Endothelial cell of umbilical vein (primary cell): ENCODE measurements around the gene RIT2. TPM values are rescaled to one million over a fixed set of nuclear protein-coding genes. Genes with fewer than 3 reads are reported as not detected.

ENCODE experiments used
- BruUV-seq: library from RNA; stranded (reverse); fragments of 400-500 nt; replicated peaks from 2 replicates; lab custom pipeline; 2021; lab: Mats Ljungman, UMichigan
- CTCF ChIA-PET: fragments of 300-600, 350-600 bp; sonication (Branson Sonifier 250); formaldehyde crosslinking; loops from one replicate; lab custom pipeline; 2021; ENCODE audit warnings: antibody characterized with exemption, inconsistent platforms; lab: Charles Lee
- POLR2A ChIA-PET: fragments of 300-600, 350-600 bp; sonication (Branson Sonifier 250); formaldehyde crosslinking; loops from one replicate; lab custom pipeline; 2021; ENCODE audit warnings: antibody characterized with exemption, inconsistent platforms; lab: Charles Lee
- DNase-seq: peaks from one replicate; pipeline ENCODE4 v3.0.0-alpha.2; 2011; ENCODE audit warnings: low read depth, low spot score
- FAIRE-seq: peaks from 2 replicates; lab custom pipeline; 2011; peaks lifted over from hg19 to GRCh38; lab: Jason Lieb, UNC
- H2AFZ ChIP-seq: 2 replicates; pipeline ENCODE4 v1.6.0; 2012; ENCODE audit warnings: low read depth, low read length, control low read depth, inconsistent platforms
- H3K27ac ChIP-seq: 2 replicates; pipeline ENCODE4 v1.5.1; 2011; ENCODE audit warnings: low read depth, mild to moderate bottlenecking, control low read depth, low read length, moderate library complexity; ENCODE audit not compliant: insufficient read depth
- H3K27me3 ChIP-seq, 2 experiments: 2 replicates each; pipeline versions ENCODE4 v1.6.0 to v1.6.1; 2011; ENCODE audit warnings: low read length in 2 of 2, mixed read lengths in 1 of 2; ENCODE audit not compliant: control insufficient read depth in 2 of 2, insufficient read depth in 2 of 2
- H3K36me3 ChIP-seq, 2 experiments: 2 replicates in 1 of 2; 3 replicates in 1 of 2; pipeline ENCODE4 v1.5.1; 2011; ENCODE audit warnings: low read length in 2 of 2, mild to moderate bottlenecking in 1 of 2, moderate library complexity in 1 of 2; ENCODE audit not compliant: control insufficient read depth in 2 of 2, insufficient read depth in 2 of 2; ENCODE audit errors: extremely low read depth in 1 of 2
- H3K4me1 ChIP-seq: 3 replicates; pipeline ENCODE4 v1.5.1; 2011; ENCODE audit warnings: mild to moderate bottlenecking, low read length; ENCODE audit not compliant: control insufficient read depth, insufficient read depth; ENCODE audit errors: extremely low read depth
- H3K4me2 ChIP-seq: 2 replicates; pipeline ENCODE4 v1.6.1; 2011; ENCODE audit warnings: low read length, control low read depth, mixed read lengths; ENCODE audit not compliant: insufficient read depth
- H3K4me3 ChIP-seq, 3 experiments: fragments of 200-600 bp in 1 of 3; sonication (generic), shearing (Covaris generic) in 1 of 3; replicated peaks in 1 of 3; 2 replicates each; pipeline ENCODE4 v1.5.1; 2011 to 2016; ENCODE audit warnings: control low read depth in 3 of 3, low read length in 3 of 3, mild to moderate bottlenecking in 2 of 3, inconsistent platforms in 1 of 3, low read depth in 1 of 3, moderate library complexity in 1 of 3; ENCODE audit not compliant: insufficient read depth in 1 of 3
- H3K79me2 ChIP-seq: 2 replicates; pipeline ENCODE4 v1.6.0; 2012; ENCODE audit warnings: low read length, inconsistent platforms; ENCODE audit not compliant: control insufficient read depth, insufficient read depth
- H3K9ac ChIP-seq: replicated peaks from 2 replicates; pipeline ENCODE3; 2011; ENCODE audit warnings: low read length, control low read depth; ENCODE audit not compliant: insufficient read depth; ENCODE audit errors: extremely low read depth
- H3K9me1 ChIP-seq: replicated peaks from 3 replicates; pipeline ENCODE4 v1.6.0; 2011; ENCODE audit warnings: mild to moderate bottlenecking, low read length; ENCODE audit not compliant: control insufficient read depth, insufficient read depth; ENCODE audit errors: extremely low read depth
- H3K9me3 ChIP-seq: replicated peaks from 2 replicates; pipeline ENCODE4 v1.5.1; 2012; ENCODE audit warnings: low read length, inconsistent platforms; ENCODE audit not compliant: control insufficient read depth, insufficient read depth
- H4K20me1 ChIP-seq: replicated peaks from 2 replicates; pipeline ENCODE3; 2011; ENCODE audit warnings: mild to moderate bottlenecking, low read length; ENCODE audit not compliant: control insufficient read depth, insufficient read depth; ENCODE audit errors: extremely low read depth
- EZH2 ChIP-seq: IDR thresholded peaks from 2 replicates; pipeline ENCODE4 v1.6.1; 2012; ENCODE audit warnings: borderline replicate concordance, low read depth, mild to moderate bottlenecking, moderate library complexity, low read length, inconsistent platforms; ENCODE audit not compliant: severe bottlenecking
- FOS ChIP-seq: IDR thresholded peaks from 2 replicates; pipeline ENCODE4 v1.6.1; 2011; ENCODE audit warnings: mild to moderate bottlenecking, low read length, moderate library complexity, borderline replicate concordance; ENCODE audit not compliant: insufficient read depth
- GATA2 ChIP-seq: IDR thresholded peaks from 2 replicates; pipeline ENCODE4 v1.7.0; 2011; ENCODE audit warnings: low read depth, mild to moderate bottlenecking, moderate library complexity, mixed read lengths, low read length; ENCODE audit not compliant: insufficient read length, insufficient read depth
- JUN ChIP-seq: IDR thresholded peaks from 2 replicates; pipeline ENCODE4 v1.6.1; 2011; ENCODE audit warnings: borderline replicate concordance, low read depth; ENCODE audit not compliant: insufficient read length, insufficient read depth
- MYC ChIP-seq: IDR thresholded peaks from one replicate; pipeline ENCODE4 v1.6.1; 2011; ENCODE audit warnings: mild to moderate bottlenecking, low read depth, low read length
- POLR2A ChIP-seq: IDR thresholded peaks from 2 replicates; pipeline ENCODE4 v1.6.1; 2012; ENCODE audit warnings: low read depth, mild to moderate bottlenecking, control low read depth, low read length
- POLR2AphosphoS5 ChIP-seq: IDR thresholded peaks from 2 replicates; pipeline ENCODE4 v1.6.1; 2012; ENCODE audit warnings: low read depth, mild to moderate bottlenecking, control low read depth, low read length, moderate library complexity; ENCODE audit not compliant: insufficient read depth
- dilution Hi-C: fragments of 300-500 bp; cut with MboI; formaldehyde crosslinking; loops from one replicate; pipeline ENCODE4 v1.15.0; 2019; ENCODE audit warnings: low sequenced_read_pairs; ENCODE audit not compliant: extremely low pct_ligation_motif_present
- intact Hi-C: fragments of 100-400 bp; cut with micrococcal nuclease; formaldehyde crosslinking; loops from one replicate; pipeline ENCODE4 v1.10.0; 2022
- polyA plus RNA-seq, 4 experiments: library from polyadenylated mRNA; depleted of rRNA in 3 of 4; stranded (reverse) in 3 of 4; unstranded in 1 of 4; fragments of >200 nt; gene quantifications; 2 replicates each; pipeline versions ENCODE4 v1.2.1 to v1.2.3, GENCODE V29; 2011 to 2012; ENCODE audit warnings: missing spikeins in 1 of 4
- total RNA-seq: library from RNA; stranded (reverse); gene quantifications from 2 replicates; pipeline ENCODE4 v1.2.3, GENCODE V29; 2021
- TF ChIP-seq, protein P1 (sequence below): IDR thresholded peaks from 2 replicates; pipeline ENCODE4 v1.6.1; 2011; ENCODE audit not compliant: insufficient read depth, insufficient read length
- TF ChIP-seq, protein P2 (sequence below), 2 donors: IDR thresholded peaks; 1 replicate in 1 of 2; 2 replicates in 1 of 2; pipeline ENCODE4 v1.5.1; 2011; ENCODE audit warnings: low read length in 2 of 2, mild to moderate bottlenecking in 2 of 2, moderate library complexity in 2 of 2, control low read depth in 1 of 2, inconsistent platforms in 1 of 2, low read depth in 1 of 2; ENCODE audit not compliant: insufficient read depth in 1 of 2; ENCODE audit errors: extremely low read depth in 1 of 2

Gene RIT2
- total and polyA plus RNA-seq, 2 donors (not counting 3 experiments of a cell fraction or from before 2014, with no cell fraction given) = not detected

DNA sequence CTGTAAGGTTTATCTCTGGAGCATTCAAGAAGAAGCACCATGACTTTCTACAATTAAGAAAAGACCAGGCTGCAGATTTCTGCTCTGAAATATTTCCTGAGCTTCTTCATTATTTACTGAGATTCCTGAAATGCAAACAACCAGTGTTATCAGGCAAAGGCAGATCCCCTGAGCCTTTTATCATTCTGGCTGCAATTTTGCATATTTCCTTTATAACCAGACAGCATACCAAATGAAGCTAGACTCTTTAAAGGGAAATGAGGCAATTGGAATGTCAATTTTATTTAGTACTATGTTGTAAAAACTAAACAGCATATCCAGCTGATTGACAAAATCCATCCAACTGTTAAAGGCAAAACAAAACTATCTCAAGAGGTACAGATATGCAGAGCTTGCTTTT, 372.5 kb downstream of the RIT2 start:
- Histone ChIP-seq H3K4me3 (no peak overlapping the region), H3K27me3 (no peaks in the 10 kb centered on the region), H3K4me1 (no peaks in the 10 kb centered on the region), H3K9me3 (no peaks in the 10 kb centered on the region), H3K4me2 (no peak overlapping the region), H3K9ac (no peak overlapping the region), H3K36me3 (no peaks in the 10 kb centered on the region), H3K27ac (no peak overlapping the region), H3K9me1 (no peaks in the 10 kb centered on the region), H2AFZ (no peak overlapping the region), H3K79me2 (no peaks in the 10 kb centered on the region), H4K20me1 (no peaks in the 10 kb centered on the region)
- TF ChIP-seq, protein P1, sequence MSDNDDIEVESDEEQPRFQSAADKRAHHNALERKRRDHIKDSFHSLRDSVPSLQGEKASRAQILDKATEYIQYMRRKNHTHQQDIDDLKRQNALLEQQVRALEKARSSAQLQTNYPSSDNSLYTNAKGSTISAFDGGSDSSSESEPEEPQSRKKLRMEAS = no peak
- TF ChIP-seq JUN = no peak
- no peak for TF ChIP-seq POLR2A
- TF ChIP-seq, protein P2, sequence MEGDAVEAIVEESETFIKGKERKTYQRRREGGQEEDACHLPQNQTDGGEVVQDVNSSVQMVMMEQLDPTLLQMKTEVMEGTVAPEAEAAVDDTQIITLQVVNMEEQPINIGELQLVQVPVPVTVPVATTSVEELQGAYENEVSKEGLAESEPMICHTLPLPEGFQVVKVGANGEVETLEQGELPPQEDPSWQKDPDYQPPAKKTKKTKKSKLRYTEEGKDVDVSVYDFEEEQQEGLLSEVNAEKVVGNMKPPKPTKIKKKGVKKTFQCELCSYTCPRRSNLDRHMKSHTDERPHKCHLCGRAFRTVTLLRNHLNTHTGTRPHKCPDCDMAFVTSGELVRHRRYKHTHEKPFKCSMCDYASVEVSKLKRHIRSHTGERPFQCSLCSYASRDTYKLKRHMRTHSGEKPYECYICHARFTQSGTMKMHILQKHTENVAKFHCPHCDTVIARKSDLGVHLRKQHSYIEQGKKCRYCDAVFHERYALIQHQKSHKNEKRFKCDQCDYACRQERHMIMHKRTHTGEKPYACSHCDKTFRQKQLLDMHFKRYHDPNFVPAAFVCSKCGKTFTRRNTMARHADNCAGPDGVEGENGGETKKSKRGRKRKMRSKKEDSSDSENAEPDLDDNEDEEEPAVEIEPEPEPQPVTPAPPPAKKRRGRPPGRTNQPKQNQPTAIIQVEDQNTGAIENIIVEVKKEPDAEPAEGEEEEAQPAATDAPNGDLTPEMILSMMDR (IDR thresholded peaks at IDR 0.05; ENCODE audit: extremely low read depth in 1 of 2, insufficient read depth in 1 of 2, low read depth in 1 of 2, low read length in 2 of 2) = no peak
- no peak for TF ChIP-seq MYC
- TF ChIP-seq EZH2 = no peak
- no peak for TF ChIP-seq POLR2AphosphoS5
- no peak for TF ChIP-seq FOS
- TF ChIP-seq GATA2 = no peak
- DNase-seq (no peak), FAIRE-seq (no peak)
- POLR2A ChIA-PET = no interaction called here
- CTCF ChIA-PET = interaction anchor here (2.2 kb wide), 1 partner anchor 147 kb away, joined by 10 read pairs; no protein-coding TSS in a partner anchor
- dilution Hi-C loops (no loop called here), intact Hi-C loops (no loop called here)
- BruUV-seq = no TSS peak
